Stimulated activated CD4-positive, alpha-beta T cell treated with anti-CD3 and anti-CD28 coated beads, Interleukin-4, amount 100 ng/mL, for 48 hours (primary cell): ENCODE results near the gene HBS1L.

Experiments used
- DNase-seq, 2 donors: peaks; one replicate each; pipeline ENCODE4 v3.0.0-alpha.2; 2020; ENCODE audit warnings: low read depth in 2 of 2

HBS1L gene

GRCh38 chr6:135054569-135055498 is at the start of gene HBS1L:
TSS of gene HBS1L (minus strand) at chr6:135054822. CDS start at chr6:135054691, 131 bp downstream.
- DNase-seq: peak; percentile 91 to 95

GRCh38 chr6:135104199-135104598 is 49.6 kb upstream of the HBS1L start:
- DNase-seq: no peak

GRCh38 chr6:135102191-135102590 is 47.6 kb upstream of the HBS1L start:
- no peak for DNase-seq

GRCh38 chr6:135097172-135097571 is 42.5 kb upstream of the HBS1L start:
- no peak for DNase-seq

GRCh38 chr6:135096403-135097130 is 41.9 kb upstream of the HBS1L start:
- no peak for DNase-seq

- no peak for DNase-seq
These were observed 41.1 kb upstream of the HBS1L start for GRCh38 chr6:135095716-135096115.

GRCh38 chr6:135094403-135094821 is 39.8 kb upstream of the HBS1L start:
- no peak for DNase-seq

GRCh38 chr6:135093578-135093977 is 39.0 kb upstream of the HBS1L start:
- no peak for DNase-seq

- no peak for DNase-seq
These were observed 38.1 kb upstream of the HBS1L start for GRCh38 chr6:135092724-135093123.

- no peak for DNase-seq
These were observed 36.2 kb upstream of the HBS1L start for GRCh38 chr6:135090819-135091218.

- no peak for DNase-seq
These were observed 35.3 kb upstream of the HBS1L start for GRCh38 chr6:135089901-135090300.

- DNase-seq: no peak
These were observed 34.5 kb upstream of the HBS1L start for GRCh38 chr6:135088818-135089809.

- DNase-seq: no peak
These were observed 33.7 kb upstream of the HBS1L start for GRCh38 chr6:135088281-135088680.

GRCh38 chr6:135087803-135088202 is 33.2 kb upstream of the HBS1L start:
- no peak for DNase-seq

GRCh38 chr6:135087403-135087802 is 32.8 kb upstream of the HBS1L start:
- DNase-seq: no peak

GRCh38 chr6:135086414-135086764 is 31.8 kb upstream of the HBS1L start:
- DNase-seq: no peak

- DNase-seq: no peak
These were observed 31.2 kb upstream of the HBS1L start for GRCh38 chr6:135085700-135086413.

- no peak for DNase-seq
These were observed 30.3 kb upstream of the HBS1L start for GRCh38 chr6:135084916-135085269.

- DNase-seq: no peak
These were observed 29.6 kb upstream of the HBS1L start for GRCh38 chr6:135084001-135084915.

- DNase-seq: no peak
These were observed 27.3 kb upstream of the HBS1L start for GRCh38 chr6:135081966-135082365.
